ENCODE data around the gene DNAJC1. TPM values are rescaled to one million over a fixed set of nuclear protein-coding genes. Genes with fewer than 3 reads are reported as not detected.

DNAJC1 gene
- total and polyA plus RNA-seq, 10 of the 15 experiments (the other 5 are each of a cell fraction or from before 2014, with no cell fraction given): 2.5 to 39.3 (median 20.4) TPM

GRCh38 chr10:21962358-21962757 is 41.2 kb downstream of the DNAJC1 start:
- H3K4me2 ChIP-seq (ENCODE audit: control insufficient read depth, insufficient read depth): no peak overlapping the region
- FAIRE-seq (no peak), ATAC-seq (no peak), DNase-seq (ENCODE audit: low read depth, low spot score) (no peak)
- ChIA-PET POLR2A (no interaction called here), CTCF (interaction anchor here (0.6 to 0.9 kb wide), 2 partner anchors 31 to 170 kb away, joined by 3 to 4 read pairs; no protein-coding TSS in a partner anchor), SMC1A (ENCODE audit: uncharacterized antibody, unreplicated experiment) (interaction anchor here (0.6 kb wide), 2 partner anchors 268 to 622 kb away, joined by 3 read pairs; no protein-coding TSS in a partner anchor), RAD21 (ENCODE audit: unreplicated experiment) (interaction anchor here (0.7 kb wide), 1 partner anchor 770 kb away, joined by 4 read pairs; no protein-coding TSS in a partner anchor)
- H3K36me3 ChIP-seq (ENCODE audit: control insufficient read depth in 2 of 2, insufficient read depth in 2 of 2, low read length in 1 of 2): no peaks in the 10 kb centered on the region
- H3K27ac ChIP-seq (ENCODE audit: control insufficient read depth, insufficient read depth): no peak overlapping the region
- no peak overlapping the region for H2AFZ ChIP-seq (ENCODE audit: control insufficient read depth, low read depth, low read length)
- BruUV-seq (replicated peaks): no TSS peak
- no peaks in the 10 kb centered on the region; the same call in 1 of the 2 replicates for H3K79me2 ChIP-seq (ENCODE audit: control insufficient read depth, insufficient read depth, low read length)
- intact Hi-C loops (cut with micrococcal nuclease; ENCODE audit: unreplicated experiment) (no loop called here), in situ Hi-C loops (cut with MboI) (loop anchor here (25.0 kb wide), 1 partner anchor 875 kb away; no protein-coding TSS in a partner anchor)
- 73% methylated on average over 5 of the region's 5 CpGs for WGBS (ENCODE audit: insufficient coverage, insufficient replicate concordance, low lambda C conversion rate, missing lambda C conversion rate)
- no peaks in the 10 kb centered on the region; the same call in 1 of the 3 replicates for H3K9me3 ChIP-seq (replicated peaks; ENCODE audit: control insufficient read depth, insufficient read depth, low read length)
- no peak overlapping the region for H3K4me3 ChIP-seq
- TF ChIP-seq HCFC1 (IDR thresholded peaks at IDR 0.05; ENCODE audit: low read length): no peak
- TF ChIP-seq EED (IDR thresholded peaks at IDR 0.05; ENCODE audit: low read depth): no peak
- no peak for TF ChIP-seq SMAD1 (IDR thresholded peaks at IDR 0.05; ENCODE audit: low read depth, partially characterized antibody)
- no peak for TF ChIP-seq ZBTB4 (CRISPR knock-in tag; IDR thresholded peaks at IDR 0.05)
- no peaks in the 10 kb centered on the region for H3K4me1 ChIP-seq (ENCODE audit: control insufficient read depth, insufficient read depth, low read length)
- no peak overlapping the region for H3K9ac ChIP-seq (ENCODE audit: control insufficient read depth, insufficient read depth, low read length)
- H4K20me1 ChIP-seq (ENCODE audit: control insufficient read depth, insufficient read depth): no peaks in the 10 kb centered on the region
- H3K27me3 ChIP-seq (replicated peaks in 1 of 2; ENCODE audit: control insufficient read depth in 2 of 2, insufficient read depth in 2 of 2, low read length in 1 of 2): no peaks in the 10 kb centered on the region

Measured in GM12878 (cell line).